Lower lobe of right lung (tissue), 2 donors: ENCODE measurements around the gene CNDP1. TPM values are rescaled to one million over a fixed set of nuclear protein-coding genes. Genes with fewer than 3 reads are reported as not detected.

Experiments
- ATAC-seq, 2 donors: fragments of 200-7000 bp; cut with Tn5 transposase; one replicate each; pipeline ENCODE4 v1.9.1; 2020 to 2022; ENCODE audit warnings: mild to moderate bottlenecking in 2 of 2, moderate library complexity in 2 of 2
- DNase-seq: peaks from one replicate; pipeline ENCODE4 v3.0.0-alpha.2; 2020
- H3K27ac ChIP-seq: fragments of 200-600 bp; one replicate; pipeline ENCODE4 v1.8.0; 2022
- H3K27me3 ChIP-seq: fragments of 200-600 bp; one replicate; pipeline ENCODE4 v1.8.0; 2022; ENCODE audit warnings: low read depth
- H3K36me3 ChIP-seq: fragments of 200-600 bp; one replicate; pipeline ENCODE4 v1.8.0; 2022; ENCODE audit warnings: mild to moderate bottlenecking
- H3K4me1 ChIP-seq: fragments of 200-600 bp; one replicate; pipeline ENCODE4 v1.8.0; 2022
- H3K4me3 ChIP-seq: fragments of 200-600 bp; one replicate; pipeline ENCODE4 v1.8.0; 2022; ENCODE audit warnings: mild to moderate bottlenecking
- H3K9me3 ChIP-seq: fragments of 200-600 bp; one replicate; pipeline ENCODE4 v1.8.0; 2022
- CTCF ChIP-seq: fragments of 200-600 bp; IDR thresholded peaks from one replicate; pipeline ENCODE4 v1.8.0; 2022; ENCODE audit warnings: antibody characterized with exemption, mild to moderate bottlenecking
- intact Hi-C: fragments of 100-400 bp; cut with DNase I; formaldehyde crosslinking; loops from one replicate; pipeline ENCODE4 v1.11.0; 2022
- total RNA-seq: library from RNA; stranded (reverse); fragmentation: NEBNext Ultra II Directional; extraction: Animal tissue kit (Norgen Biotek cat#: 25700); gene quantifications from one replicate; pipeline ENCODE4 v1.2.1, GENCODE V29; 2021
- donor health status: DM: no; HTN: yes; CAD: no; lungs with severe emphysema.

CNDP1 gene
- total RNA-seq, 1 donor from 2014 or later: not detected

- DNase-seq (no peak), ATAC-seq (no peak)
- H3K4me3 ChIP-seq: no peak overlapping the region
- no peak for TF ChIP-seq CTCF
- no peaks in the 10 kb centered on the region for H3K9me3 ChIP-seq
- H3K27me3 ChIP-seq: no peaks in the 10 kb centered on the region
- no peaks in the 10 kb centered on the region for H3K4me1 ChIP-seq
- peaks cover 95% of the 10 kb centered on the region for H3K36me3 ChIP-seq
- intact Hi-C loops: no loop called here
- H3K27ac ChIP-seq: no peak overlapping the region
These were observed 18.6 kb upstream of the CNDP1 start for GRCh38 chr18:74515620-74516231.

- Histone ChIP-seq H3K27me3 (no peaks in the 10 kb centered on the region), H3K27ac (no peak overlapping the region), H3K4me1 (no peaks in the 10 kb centered on the region), H3K4me3 (no peak overlapping the region), H3K36me3 (peaks cover 94% of the 10 kb centered on the region), H3K9me3 (no peaks in the 10 kb centered on the region)
- ATAC-seq (no peak), DNase-seq (no peak)
- no peak for TF ChIP-seq CTCF
- intact Hi-C loops: no loop called here
These were observed 17.7 kb upstream of the CNDP1 start for GRCh38 chr18:74516271-74517235.

- Histone ChIP-seq H3K9me3 (no peaks in the 10 kb centered on the region), H3K36me3 (peaks cover 87% of the 10 kb centered on the region), H3K4me1 (no peaks in the 10 kb centered on the region), H3K27me3 (no peaks in the 10 kb centered on the region), H3K27ac (no peak overlapping the region), H3K4me3 (no peak overlapping the region)
- intact Hi-C loops: no loop called here
- no peak for TF ChIP-seq CTCF
- ATAC-seq (no peak), DNase-seq (no peak)
These were observed 17.1 kb upstream of the CNDP1 start for GRCh38 chr18:74517236-74517630.

DNA sequence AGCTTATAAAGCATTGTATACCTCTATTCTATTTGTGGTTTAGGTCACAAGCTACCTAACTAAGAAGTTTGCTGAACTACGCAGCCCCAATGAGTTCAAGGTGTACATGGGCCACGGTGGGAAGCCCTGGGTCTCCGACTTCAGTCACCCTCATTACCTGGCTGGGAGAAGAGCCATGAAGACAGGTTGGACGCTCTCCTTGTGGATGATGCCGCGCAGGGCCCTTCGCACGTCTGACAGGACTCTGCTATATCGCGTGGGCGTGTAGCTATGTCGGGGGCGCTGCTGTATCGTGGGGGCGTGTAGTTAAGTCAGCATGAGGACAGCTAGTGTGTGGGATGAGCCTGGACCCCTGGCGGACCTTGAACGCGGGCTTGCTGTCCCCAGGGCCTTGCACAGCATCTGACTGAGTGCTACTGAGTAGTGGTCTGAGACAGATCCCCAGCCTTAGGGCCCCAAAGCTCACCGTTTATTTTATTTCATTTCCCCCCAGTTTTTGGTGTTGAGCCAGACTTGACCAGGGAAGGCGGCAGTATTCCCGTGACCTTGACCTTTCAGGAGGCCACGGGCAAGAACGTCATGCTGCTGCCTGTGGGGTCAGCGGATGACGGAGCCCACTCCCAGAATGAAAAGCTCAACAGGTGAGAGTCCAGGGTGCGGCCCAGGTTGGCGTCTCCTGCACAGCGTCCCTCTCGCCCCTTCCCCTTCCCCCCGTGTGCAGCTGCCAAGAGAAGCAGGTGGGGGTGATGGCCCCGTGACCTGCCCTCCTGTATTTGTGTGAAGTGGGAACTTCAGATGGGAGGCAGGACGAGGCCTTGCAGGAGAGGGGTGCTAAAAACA lies 15.6 kb upstream of the CNDP1 start:
- H3K27me3 ChIP-seq: no peaks in the 10 kb centered on the region
- peaks cover 2% of the 10 kb centered on the region for H3K4me1 ChIP-seq
- peaks cover 73% of the 10 kb centered on the region for H3K36me3 ChIP-seq
- intact Hi-C loops: no loop called here
- no peak overlapping the region for H3K4me3 ChIP-seq
- no peaks in the 10 kb centered on the region for H3K9me3 ChIP-seq
- H3K27ac ChIP-seq: no peak overlapping the region
- no peak for DNase-seq
- no peak for ATAC-seq
- no peak for TF ChIP-seq CTCF

DNA sequence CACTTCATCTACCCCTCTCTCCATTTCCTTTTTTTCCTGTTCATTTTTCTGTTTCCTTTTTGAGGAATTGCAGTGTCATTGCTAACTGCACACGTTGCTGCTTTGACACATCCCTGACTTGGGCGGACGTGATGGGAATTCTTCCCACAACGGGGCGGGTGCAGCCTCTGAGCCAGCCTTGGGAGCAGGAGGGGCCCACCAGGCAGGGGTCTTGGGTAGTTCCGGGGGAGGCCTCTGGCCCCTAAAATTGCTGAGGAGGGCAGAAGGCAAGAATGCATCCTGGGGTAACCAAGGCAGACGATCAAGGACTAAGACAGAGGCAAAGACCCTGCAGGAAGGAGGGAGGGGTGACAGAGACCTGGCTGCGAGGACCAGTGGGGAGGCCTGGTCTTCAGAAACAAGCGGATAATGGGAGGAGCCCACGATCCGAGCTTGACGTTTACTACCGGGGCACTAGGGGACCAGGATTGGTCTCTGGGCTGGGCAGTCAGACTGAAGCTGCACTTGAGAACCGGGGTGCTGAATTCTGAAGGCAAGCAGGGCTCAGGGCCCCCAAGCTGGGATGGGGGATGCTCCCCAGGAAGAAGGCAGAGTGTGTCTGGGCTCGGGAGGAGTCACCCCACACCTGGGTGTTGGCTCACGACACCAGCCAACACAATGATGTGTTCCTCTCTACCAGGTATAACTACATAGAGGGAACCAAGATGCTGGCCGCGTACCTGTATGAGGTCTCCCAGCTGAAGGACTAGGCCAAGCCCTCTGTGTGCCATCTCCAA lies 14.8 kb upstream of the CNDP1 start:
- no peak overlapping the region for H3K27ac ChIP-seq
- H3K9me3 ChIP-seq: no peaks in the 10 kb centered on the region
- DNase-seq (no peak), ATAC-seq (no peak)
- intact Hi-C loops: no loop called here
- TF ChIP-seq CTCF: no peak
- no peak overlapping the region for H3K4me3 ChIP-seq
- H3K4me1 ChIP-seq: peaks cover 6% of the 10 kb centered on the region
- H3K27me3 ChIP-seq: no peaks in the 10 kb centered on the region
- H3K36me3 ChIP-seq: peaks cover 68% of the 10 kb centered on the region
